Hepatocyte (in vitro differentiated cells): ENCODE results near the gene TMEM40.

ENCODE experiments used
- CTCF ChIP-seq: fragments of 200-600 bp; sonication (generic); IDR thresholded peaks from 2 replicates; pipeline ENCODE4 v1.5.1; 2016; ENCODE audit warnings: antibody characterized with exemption, mild to moderate bottlenecking; ENCODE audit not compliant: poor library complexity
- EZH2 ChIP-seq: fragments of 200-600 bp; sonication (generic); IDR thresholded peaks from 2 replicates; pipeline ENCODE4 v1.6.1; 2016; ENCODE audit warnings: antibody characterized with exemption, mild to moderate bottlenecking, borderline replicate concordance
- EZH2phosphoT487 ChIP-seq: fragments of 200-600 bp; sonication (generic); IDR thresholded peaks from one replicate; pipeline ENCODE4 v1.6.1; 2018; ENCODE audit warnings: antibody characterized with exemption, mild to moderate bottlenecking, low read depth, moderate library complexity; ENCODE audit not compliant: unreplicated experiment, severe bottlenecking

GRCh38 chr3:12752809-12753208 lies 6.2 kb downstream of the TMEM40 start:
- TF ChIP-seq CTCF (no peak), EZH2phosphoT487 (no peak), EZH2 (no peak)
